HepG2 (cell line): ENCODE measurements around the gene ZNF844. TPM values are rescaled to one million over a fixed set of nuclear protein-coding genes. Genes with fewer than 3 reads are reported as not detected.
A peak's percentile ranks its signal among the peaks of the same experiment; 100 is the strongest.

Experiments used
- ATAC-seq: fragments of 200-7000 bp; cut with Tn5 transposase; 3 replicates; pipeline ENCODE4 v1.9.1; 2020; ENCODE audit warnings: mild to moderate bottlenecking, moderate library complexity
- BruUV-seq: library from RNA; stranded (reverse); fragments of 400-500 nt; replicated peaks from 2 replicates; lab custom pipeline; 2021; lab: Mats Ljungman, UMichigan
- CTCF ChIA-PET: fragments of 300-600 bp; formaldehyde crosslinking; extraction: SDS; loops from one replicate; lab custom pipeline; 2021; ENCODE audit warnings: low total read pairs, inconsistent platforms, low intra/inter-chr PET ratio; lab: Yijun Ruan, JAX
- POLR2A ChIA-PET: fragments of 350-600 bp; sonication (Branson Sonifier 250); formaldehyde crosslinking; loops from one replicate; lab custom pipeline; 2020; ENCODE audit warnings: antibody characterized with exemption, inconsistent platforms; lab: Yijun Ruan, JAX
- DNase-seq: peaks from one replicate; pipeline ENCODE4 v3.0.0-alpha.2; 2015; ENCODE audit warnings: low spot score
- FAIRE-seq: peaks from 3 replicates; lab custom pipeline; 2011; peaks lifted over from hg19 to GRCh38; lab: Jason Lieb, UNC
- H2AFZ ChIP-seq: one replicate; pipeline ENCODE4 v1.6.1; 2011; ENCODE audit warnings: low read length, inconsistent platforms
- H3K27ac ChIP-seq: fragments of 300-600 bp; 3 replicates; pipeline ENCODE4 v1.8.0; 2011; ENCODE audit warnings: mixed run types, mild to moderate bottlenecking, mixed read lengths, low read length, inconsistent platforms; ENCODE audit not compliant: insufficient read depth; ENCODE audit errors: extremely low read length
- H3K27me3 ChIP-seq, 2 experiments: fragments of 200-600 bp in 1 of 2; 2 replicates in 1 of 2; 3 replicates in 1 of 2; pipeline versions ENCODE4 v1.6.0 to v1.8.0; 2011; ENCODE audit warnings: low read length in 2 of 2, mild to moderate bottlenecking in 2 of 2, moderate library complexity in 2 of 2, inconsistent platforms in 1 of 2; ENCODE audit not compliant: insufficient read depth in 2 of 2, control insufficient read depth in 1 of 2
- H3K36me3 ChIP-seq, 2 experiments: fragments of 200-600 bp in 1 of 2; replicated peaks in 1 of 2; 2 replicates in 1 of 2; 3 replicates in 1 of 2; pipeline versions ENCODE4 v1.5.1 to v1.8.0; 2011; ENCODE audit warnings: low read length in 2 of 2, inconsistent platforms in 1 of 2; ENCODE audit not compliant: insufficient read depth in 2 of 2, control insufficient read depth in 1 of 2
- H3K4me1 ChIP-seq: 2 replicates; pipeline ENCODE4 v1.5.1; 2012; ENCODE audit warnings: low read length, inconsistent platforms; ENCODE audit not compliant: insufficient read depth
- H3K4me2 ChIP-seq: 2 replicates; pipeline ENCODE4 v1.6.0; 2011; ENCODE audit warnings: low read depth, low read length, inconsistent platforms
- H3K4me3 ChIP-seq, 3 experiments: fragments of 200-600 bp in 1 of 3; sonication (generic), shearing (Covaris generic) in 1 of 3; replicated peaks in 1 of 3; 2 replicates each; pipeline ENCODE4 v1.5.1; 2011 to 2016; ENCODE audit warnings: low read length in 3 of 3, inconsistent platforms in 2 of 3, low read depth in 2 of 3, mild to moderate bottlenecking in 2 of 3, control low read depth in 1 of 3, mixed read lengths in 1 of 3; ENCODE audit not compliant: insufficient read depth in 1 of 3
- H3K79me2 ChIP-seq: one replicate; pipeline ENCODE4 v1.6.1; 2011; ENCODE audit warnings: low read length, inconsistent platforms; ENCODE audit not compliant: insufficient read depth
- H3K9ac ChIP-seq: 2 replicates; pipeline ENCODE4 v1.6.0; 2011; ENCODE audit warnings: mild to moderate bottlenecking, low read depth, low read length, inconsistent platforms; ENCODE audit not compliant: insufficient read depth
- H3K9me3 ChIP-seq: 2 replicates; pipeline ENCODE4 v1.5.1; 2012; ENCODE audit warnings: mild to moderate bottlenecking, low read length
- H4K20me1 ChIP-seq: 2 replicates; pipeline ENCODE4 v1.6.0; 2011; ENCODE audit warnings: inconsistent platforms, mild to moderate bottlenecking, low read length, moderate library complexity; ENCODE audit not compliant: insufficient read depth
- BCL3 ChIP-seq: sonication (generic); formaldehyde crosslinking; IDR thresholded peaks from 2 replicates; pipeline ENCODE4 v1.5.1; 2020; ENCODE audit warnings: mild to moderate bottlenecking, missing genetic modification reagents, moderate library complexity
- CBX5 ChIP-seq: sonication (generic); formaldehyde crosslinking; IDR thresholded peaks from 2 replicates; pipeline ENCODE4 v1.4.0; 2020; ENCODE audit warnings: missing genetic modification reagents, borderline replicate concordance
- DMAP1 ChIP-seq: IDR thresholded peaks from 2 replicates; pipeline ENCODE4 v1.6.1; 2016
- FOXO4 ChIP-seq: sonication (generic); formaldehyde crosslinking; conservative IDR thresholded peaks from 2 replicates; pipeline ENCODE4 v1.8.1; 2023; ENCODE audit warnings: missing genetic modification reagents
- GPN1 ChIP-seq: sonication (generic); formaldehyde crosslinking; IDR thresholded peaks from 2 replicates; pipeline ENCODE4 v1.5.1; 2020; ENCODE audit warnings: missing genetic modification reagents, borderline replicate concordance
- HDAC1 ChIP-seq: sonication (generic); formaldehyde crosslinking; IDR thresholded peaks from 2 replicates; pipeline ENCODE4 v1.5.1; 2020; ENCODE audit warnings: mild to moderate bottlenecking, missing genetic modification reagents
- KDM4B ChIP-seq: sonication (generic); formaldehyde crosslinking; IDR thresholded peaks from 2 replicates; pipeline ENCODE4 v1.4.0; 2020; ENCODE audit warnings: missing genetic modification reagents
- POLR2AphosphoS2 ChIP-seq: IDR thresholded peaks from 2 replicates; pipeline ENCODE4 v1.6.1; 2011; ENCODE audit warnings: low read depth, low read length, improper control_type of control experiment
- RAD21 ChIP-seq: fragments of 450-650 bp; formaldehyde crosslinking; IDR thresholded peaks from 2 replicates; pipeline ENCODE4 v1.5.0; 2020; ENCODE audit warnings: mild to moderate bottlenecking
- SIN3B ChIP-seq: fragments of 150-350 bp; IDR thresholded peaks from 2 replicates; pipeline ENCODE4 v1.6.1; 2014; ENCODE audit warnings: low read length
- TBL1XR1 ChIP-seq: fragments of 150-350 bp; IDR thresholded peaks from 2 replicates; pipeline ENCODE4 v1.6.1; 2014; ENCODE audit warnings: borderline replicate concordance, low read length; ENCODE audit not compliant: partially characterized antibody
- TEAD3 ChIP-seq: optimal IDR thresholded peaks from 2 replicates; pipeline ENCODE3; 2016; ENCODE audit warnings: borderline replicate concordance
- THAP11 ChIP-seq: IDR thresholded peaks from 2 replicates; pipeline ENCODE4 v1.6.1; 2016; ENCODE audit warnings: missing biosample characterization, missing genetic modification reagents
- TOE1 ChIP-seq: sonication (generic); formaldehyde crosslinking; IDR thresholded peaks from 2 replicates; pipeline ENCODE4 v1.4.0; 2020; ENCODE audit warnings: mild to moderate bottlenecking, missing genetic modification reagents
- ZNF501 ChIP-seq: sonication (generic); formaldehyde crosslinking; IDR thresholded peaks from 2 replicates; pipeline ENCODE4 v1.5.1; 2020; ENCODE audit warnings: mild to moderate bottlenecking, moderate library complexity, missing genetic modification reagents
- ZNF720 ChIP-seq: sonication (generic); formaldehyde crosslinking; IDR thresholded peaks from 2 replicates; pipeline ENCODE4 v1.4.0; 2020; ENCODE audit warnings: missing genetic modification reagents
- WGBS: methylation state at CpG from one replicate; pipeline ENCODE4 v1.1.6; 2017; ENCODE audit warnings: low lambda C conversion rate; 5-methylcytosine and 5-hydroxymethylcytosine counted together
- in situ Hi-C: cut with HindIII; loops from 2 replicates; pipeline ENCODE4 v1.10.0; 2017; ENCODE audit warnings: low pct_unique_long_range_greater_than_20kb; ENCODE audit not compliant: extremely low pct_ligation_motif_present
- intact Hi-C: fragments of 100-400 bp; cut with micrococcal nuclease; formaldehyde crosslinking; loops from one replicate; pipeline ENCODE4 v1.10.0; 2022; ENCODE audit not compliant: unreplicated experiment
- polyA plus RNA-seq, 8 experiments: library from polyadenylated mRNA; depleted of rRNA in 3 of 8; stranded (reverse) in 7 of 8; unstranded in 1 of 8; fragments of >200 nt; fragmentation: Illumina TruSeq in 4 of 8; extraction: Trizol in 4 of 8; gene quantifications; 2 replicates each; pipeline versions ENCODE4 v1.2.1 to v1.2.3, GENCODE V29; 2011 to 2016; ENCODE audit warnings: low read depth in 4 of 8, missing spikeins in 1 of 8, mixed read lengths in 1 of 8; ENCODE audit not compliant: insufficient read depth in 1 of 8
- total RNA-seq, 5 experiments: library from RNA; depleted of rRNA; stranded (reverse); fragments of >200 nt; fragmentation: Illumina TruSeq; extraction: Trizol; gene quantifications; 2 replicates each; pipeline ENCODE4 v1.2.3, GENCODE V29; 2016; ENCODE audit warnings: low read depth in 1 of 5
- TF ChIP-seq, protein P1 (sequence below): sonication (generic); formaldehyde crosslinking; IDR thresholded peaks from 2 replicates; pipeline ENCODE4 v1.9.0; 2022; ENCODE audit warnings: missing genetic modification reagents, mild to moderate bottlenecking, borderline replicate concordance
- TF ChIP-seq, protein P2 (sequence below): sonication (generic); formaldehyde crosslinking; IDR thresholded peaks from 2 replicates; pipeline ENCODE4 v1.5.0; 2020; ENCODE audit warnings: missing genetic modification reagents

Gene ZNF844
- total and polyA plus RNA-seq, 2 of the 13 experiments (the other 11 are each of a cell fraction or from before 2014, with no cell fraction given) = 1.0 to 3.2 TPM

DNA sequence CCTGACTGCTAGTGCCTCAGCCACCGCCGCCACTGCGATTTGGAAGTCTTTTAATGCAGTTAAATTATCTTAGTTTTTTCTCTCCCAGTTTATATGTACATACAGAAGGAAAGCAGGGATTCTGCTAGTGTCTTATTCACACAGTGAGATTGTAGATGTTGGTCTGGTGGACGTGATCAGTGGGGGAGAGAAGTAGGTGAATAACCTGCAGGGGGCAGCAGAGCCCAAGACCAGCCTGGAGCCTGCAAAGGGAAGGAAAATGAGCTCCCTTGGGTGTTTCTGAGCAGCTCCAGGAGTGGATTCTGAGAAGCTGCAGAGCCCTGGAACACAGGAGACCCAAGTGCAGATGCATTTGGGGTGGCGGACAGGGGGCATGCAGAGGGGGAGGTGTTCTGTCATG is 26.3 kb downstream of the ZNF844 start:
- Histone ChIP-seq H3K27me3 (no peaks in the 10 kb centered on the region), H3K9me3 (0 out of 2 replicates have a peak, but pooled peaks cover 5% of the 10 kb centered on the region), H3K4me1 (peaks cover 17% of the 10 kb centered on the region), H3K79me2 (peaks cover 2% of the 10 kb centered on the region), H3K4me2 (peak overlapping the region; percentile 36; the same call in 1 of the 2 replicates), H3K4me3 (no peak overlapping the region), H3K36me3 (no peaks in the 10 kb centered on the region), H3K27ac (no peak overlapping the region), H4K20me1 (no peaks in the 10 kb centered on the region), H3K9ac (no peak overlapping the region), H2AFZ (no peak overlapping the region)
- ATAC-seq (peak; percentile 68), FAIRE-seq (peak; percentile 76), DNase-seq (peak; percentile 53)
- in situ Hi-C loops = loop anchor here (5.0 kb wide), 1 partner anchor 51 kb away; the partner anchor contains the start of gene ZNF20
- intact Hi-C loops = loop anchor here (1.0 kb wide), 1 partner anchor 50 kb away; no protein-coding TSS in a partner anchor
- BruUV-seq = no TSS peak
- ChIA-PET CTCF (interaction anchor here (1.0 to 3.1 kb wide), 4 partner anchors 31 to 50 kb away, joined by 5 to 29 read pairs (median 18); partner anchors contain the start of gene ZNF20), POLR2A (interaction anchor here (1.0 to 2.2 kb wide), 4 partner anchors 31 to 127 kb away, joined by 3 to 19 read pairs (median 4); partner anchors contain the start of genes ZNF20 and ZNF625)
- 74% methylated on average over 5 of the region's 5 CpGs for WGBS
- TF ChIP-seq BCL3 (CRISPR knock-in tag) (no peak), FOXO4 (CRISPR knock-in tag) (no peak), RAD21 (CRISPR knock-in tag) (peak; percentile 59), POLR2AphosphoS2 (no peak), GPN1 (CRISPR knock-in tag) (no peak), ZNF720 (no peak), TOE1 (CRISPR knock-in tag) (no peak), CBX5 (CRISPR knock-in tag) (no peak), ZNF501 (no peak), THAP11 (0 out of 2 replicates have a peak, but pooled peaks have one; percentile 22), HDAC1 (CRISPR knock-in tag) (no peak), KDM4B (CRISPR knock-in tag) (no peak), SIN3B (no peak), TEAD3 (CRISPR knock-in tag) (no peak), TBL1XR1 (no peak), DMAP1 (CRISPR knock-in tag) (no peak)
- TF ChIP-seq, protein P1, sequence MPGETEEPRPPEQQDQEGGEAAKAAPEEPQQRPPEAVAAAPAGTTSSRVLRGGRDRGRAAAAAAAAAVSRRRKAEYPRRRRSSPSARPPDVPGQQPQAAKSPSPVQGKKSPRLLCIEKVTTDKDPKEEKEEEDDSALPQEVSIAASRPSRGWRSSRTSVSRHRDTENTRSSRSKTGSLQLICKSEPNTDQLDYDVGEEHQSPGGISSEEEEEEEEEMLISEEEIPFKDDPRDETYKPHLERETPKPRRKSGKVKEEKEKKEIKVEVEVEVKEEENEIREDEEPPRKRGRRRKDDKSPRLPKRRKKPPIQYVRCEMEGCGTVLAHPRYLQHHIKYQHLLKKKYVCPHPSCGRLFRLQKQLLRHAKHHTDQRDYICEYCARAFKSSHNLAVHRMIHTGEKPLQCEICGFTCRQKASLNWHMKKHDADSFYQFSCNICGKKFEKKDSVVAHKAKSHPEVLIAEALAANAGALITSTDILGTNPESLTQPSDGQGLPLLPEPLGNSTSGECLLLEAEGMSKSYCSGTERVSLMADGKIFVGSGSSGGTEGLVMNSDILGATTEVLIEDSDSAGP (CRISPR knock-in tag) = no peak
- TF ChIP-seq, protein P2, sequence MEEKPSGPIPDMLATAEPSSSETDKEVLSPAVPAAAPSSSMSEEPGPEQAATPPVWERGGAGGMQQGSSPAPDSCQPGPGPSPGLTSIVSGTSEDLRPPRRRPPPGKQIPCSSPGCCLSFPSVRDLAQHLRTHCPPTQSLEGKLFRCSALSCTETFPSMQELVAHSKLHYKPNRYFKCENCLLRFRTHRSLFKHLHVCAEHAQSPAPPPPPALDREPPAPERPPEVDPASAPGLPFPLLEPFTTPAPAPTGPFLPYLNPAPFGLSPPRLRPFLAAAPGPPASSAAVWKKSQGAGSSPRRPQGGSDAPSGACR (CRISPR knock-in tag) = no peak
